ENCODE results near the gene JMJD8.

The JMJD8 gene

DNA sequence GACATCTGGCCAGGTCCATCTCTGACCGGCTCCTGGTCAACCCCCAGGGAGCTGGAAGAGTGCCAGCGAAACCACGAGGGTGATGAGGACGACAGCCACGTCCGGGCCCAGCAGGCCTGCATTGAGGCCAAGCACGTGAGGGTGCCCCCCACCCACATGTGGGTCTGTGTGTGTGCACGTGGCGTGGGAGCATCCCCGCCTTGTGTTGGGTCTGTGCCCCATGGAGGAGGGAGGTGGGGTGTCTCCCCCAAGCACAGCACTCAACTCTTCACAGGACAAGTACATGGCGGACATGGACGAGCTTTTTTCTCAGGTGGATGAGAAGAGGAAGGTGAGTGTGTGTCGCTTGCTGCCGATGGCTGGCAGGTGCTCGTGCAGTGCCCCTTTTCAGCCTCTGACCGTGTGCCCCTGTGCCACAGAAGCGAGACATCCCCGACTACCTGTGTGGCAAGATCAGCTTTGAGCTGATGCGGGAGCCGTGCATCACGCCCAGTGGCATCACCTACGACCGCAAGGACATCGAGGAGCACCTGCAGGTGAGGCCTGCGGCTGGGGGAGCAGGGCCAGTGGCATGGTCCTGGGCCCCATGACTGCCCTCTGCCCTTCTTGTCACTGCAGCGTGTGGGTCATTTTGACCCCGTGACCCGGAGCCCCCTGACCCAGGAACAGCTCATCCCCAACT lies 2.2 kb downstream of the JMJD8 start (continued):
- TF ChIP-seq, protein P1, sequence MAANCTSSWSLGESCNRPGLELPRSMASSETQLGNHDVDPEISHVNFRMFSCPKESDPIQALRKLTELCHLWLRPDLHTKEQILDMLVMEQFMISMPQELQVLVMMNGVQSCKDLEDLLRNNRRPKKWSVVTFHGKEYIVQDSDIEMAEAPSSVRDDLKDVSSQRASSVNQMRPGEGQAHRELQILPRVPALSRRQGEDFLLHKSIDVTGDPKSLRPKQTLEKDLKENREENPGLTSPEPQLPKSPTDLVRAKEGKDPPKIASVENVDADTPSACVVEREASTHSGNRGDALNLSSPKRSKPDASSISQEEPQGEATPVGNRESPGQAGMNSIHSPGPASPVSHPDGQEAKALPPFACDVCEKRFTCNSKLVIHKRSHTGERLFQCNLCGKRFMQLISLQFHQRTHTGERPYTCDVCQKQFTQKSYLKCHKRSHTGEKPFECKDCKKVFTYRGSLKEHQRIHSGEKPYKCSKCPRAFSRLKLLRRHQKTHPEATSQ (tag by site-specific recombination; IDR thresholded peaks at IDR 0.05) = no peak
- peak; percentile 77 for TF ChIP-seq ZBTB8A (tag by site-specific recombination; IDR thresholded peaks at IDR 0.05)
- TF ChIP-seq, protein P2, sequence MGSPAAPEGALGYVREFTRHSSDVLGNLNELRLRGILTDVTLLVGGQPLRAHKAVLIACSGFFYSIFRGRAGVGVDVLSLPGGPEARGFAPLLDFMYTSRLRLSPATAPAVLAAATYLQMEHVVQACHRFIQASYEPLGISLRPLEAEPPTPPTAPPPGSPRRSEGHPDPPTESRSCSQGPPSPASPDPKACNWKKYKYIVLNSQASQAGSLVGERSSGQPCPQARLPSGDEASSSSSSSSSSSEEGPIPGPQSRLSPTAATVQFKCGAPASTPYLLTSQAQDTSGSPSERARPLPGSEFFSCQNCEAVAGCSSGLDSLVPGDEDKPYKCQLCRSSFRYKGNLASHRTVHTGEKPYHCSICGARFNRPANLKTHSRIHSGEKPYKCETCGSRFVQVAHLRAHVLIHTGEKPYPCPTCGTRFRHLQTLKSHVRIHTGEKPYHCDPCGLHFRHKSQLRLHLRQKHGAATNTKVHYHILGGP (tag by site-specific recombination; IDR thresholded peaks at IDR 0.05) = no peak
- no peak for TF ChIP-seq ZNF664 (tag by site-specific recombination; IDR thresholded peaks at IDR 0.05)
- TF ChIP-seq, protein P3, sequence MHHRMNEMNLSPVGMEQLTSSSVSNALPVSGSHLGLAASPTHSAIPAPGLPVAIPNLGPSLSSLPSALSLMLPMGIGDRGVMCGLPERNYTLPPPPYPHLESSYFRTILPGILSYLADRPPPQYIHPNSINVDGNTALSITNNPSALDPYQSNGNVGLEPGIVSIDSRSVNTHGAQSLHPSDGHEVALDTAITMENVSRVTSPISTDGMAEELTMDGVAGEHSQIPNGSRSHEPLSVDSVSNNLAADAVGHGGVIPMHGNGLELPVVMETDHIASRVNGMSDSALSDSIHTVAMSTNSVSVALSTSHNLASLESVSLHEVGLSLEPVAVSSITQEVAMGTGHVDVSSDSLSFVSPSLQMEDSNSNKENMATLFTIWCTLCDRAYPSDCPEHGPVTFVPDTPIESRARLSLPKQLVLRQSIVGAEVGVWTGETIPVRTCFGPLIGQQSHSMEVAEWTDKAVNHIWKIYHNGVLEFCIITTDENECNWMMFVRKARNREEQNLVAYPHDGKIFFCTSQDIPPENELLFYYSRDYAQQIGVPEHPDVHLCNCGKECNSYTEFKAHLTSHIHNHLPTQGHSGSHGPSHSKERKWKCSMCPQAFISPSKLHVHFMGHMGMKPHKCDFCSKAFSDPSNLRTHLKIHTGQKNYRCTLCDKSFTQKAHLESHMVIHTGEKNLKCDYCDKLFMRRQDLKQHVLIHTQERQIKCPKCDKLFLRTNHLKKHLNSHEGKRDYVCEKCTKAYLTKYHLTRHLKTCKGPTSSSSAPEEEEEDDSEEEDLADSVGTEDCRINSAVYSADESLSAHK (tag by site-specific recombination; IDR thresholded peaks at IDR 0.05) = no peak
- TF ChIP-seq, protein P4, sequence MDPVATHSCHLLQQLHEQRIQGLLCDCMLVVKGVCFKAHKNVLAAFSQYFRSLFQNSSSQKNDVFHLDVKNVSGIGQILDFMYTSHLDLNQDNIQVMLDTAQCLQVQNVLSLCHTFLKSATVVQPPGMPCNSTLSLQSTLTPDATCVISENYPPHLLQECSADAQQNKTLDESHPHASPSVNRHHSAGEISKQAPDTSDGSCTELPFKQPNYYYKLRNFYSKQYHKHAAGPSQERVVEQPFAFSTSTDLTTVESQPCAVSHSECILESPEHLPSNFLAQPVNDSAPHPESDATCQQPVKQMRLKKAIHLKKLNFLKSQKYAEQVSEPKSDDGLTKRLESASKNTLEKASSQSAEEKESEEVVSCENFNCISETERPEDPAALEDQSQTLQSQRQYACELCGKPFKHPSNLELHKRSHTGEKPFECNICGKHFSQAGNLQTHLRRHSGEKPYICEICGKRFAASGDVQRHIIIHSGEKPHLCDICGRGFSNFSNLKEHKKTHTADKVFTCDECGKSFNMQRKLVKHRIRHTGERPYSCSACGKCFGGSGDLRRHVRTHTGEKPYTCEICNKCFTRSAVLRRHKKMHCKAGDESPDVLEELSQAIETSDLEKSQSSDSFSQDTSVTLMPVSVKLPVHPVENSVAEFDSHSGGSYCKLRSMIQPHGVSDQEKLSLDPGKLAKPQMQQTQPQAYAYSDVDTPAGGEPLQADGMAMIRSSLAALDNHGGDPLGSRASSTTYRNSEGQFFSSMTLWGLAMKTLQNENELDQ (tag by site-specific recombination; IDR thresholded peaks at IDR 0.05; ENCODE audit: low read depth) = no peak
- TF ChIP-seq ZFP69B (tag by site-specific recombination; IDR thresholded peaks at IDR 0.05) = peak; percentile 80
- TF ChIP-seq ZNF146 (tag by site-specific recombination; IDR thresholded peaks at IDR 0.05) = no peak
- TF ChIP-seq, protein P5, sequence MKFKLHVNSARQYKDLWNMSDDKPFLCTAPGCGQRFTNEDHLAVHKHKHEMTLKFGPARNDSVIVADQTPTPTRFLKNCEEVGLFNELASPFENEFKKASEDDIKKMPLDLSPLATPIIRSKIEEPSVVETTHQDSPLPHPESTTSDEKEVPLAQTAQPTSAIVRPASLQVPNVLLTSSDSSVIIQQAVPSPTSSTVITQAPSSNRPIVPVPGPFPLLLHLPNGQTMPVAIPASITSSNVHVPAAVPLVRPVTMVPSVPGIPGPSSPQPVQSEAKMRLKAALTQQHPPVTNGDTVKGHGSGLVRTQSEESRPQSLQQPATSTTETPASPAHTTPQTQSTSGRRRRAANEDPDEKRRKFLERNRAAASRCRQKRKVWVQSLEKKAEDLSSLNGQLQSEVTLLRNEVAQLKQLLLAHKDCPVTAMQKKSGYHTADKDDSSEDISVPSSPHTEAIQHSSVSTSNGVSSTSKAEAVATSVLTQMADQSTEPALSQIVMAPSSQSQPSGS (tag by site-specific recombination; IDR thresholded peaks at IDR 0.05; ENCODE audit: low read depth) = no peak
- no peak for TF ChIP-seq ZNF302 (tag by site-specific recombination; IDR thresholded peaks at IDR 0.05; ENCODE audit: low read depth)
- 0 out of 2 replicates have a peak, but pooled peaks have one; percentile 57 for TF ChIP-seq ZNF501 (tag by site-specific recombination; IDR thresholded peaks at IDR 0.05)
- TF ChIP-seq ZNF747 (tag by site-specific recombination; IDR thresholded peaks at IDR 0.05) = no peak
- TF ChIP-seq ZNF391 (tag by site-specific recombination; IDR thresholded peaks at IDR 0.05; ENCODE audit: borderline replicate concordance, low read depth) = no peak; the same call in 1 of the 2 replicates
- peak; percentile 21 for TF ChIP-seq ZNF341 (tag by site-specific recombination; IDR thresholded peaks at IDR 0.05; ENCODE audit: low read depth)
- TF ChIP-seq ZNF274 (IDR thresholded peaks at IDR 0.05; ENCODE audit: low read length) = no peak
- no peak for TF ChIP-seq ZNF274 (tag by site-specific recombination; IDR thresholded peaks at IDR 0.05; ENCODE audit: borderline replicate concordance)
- TF ChIP-seq, protein P6, sequence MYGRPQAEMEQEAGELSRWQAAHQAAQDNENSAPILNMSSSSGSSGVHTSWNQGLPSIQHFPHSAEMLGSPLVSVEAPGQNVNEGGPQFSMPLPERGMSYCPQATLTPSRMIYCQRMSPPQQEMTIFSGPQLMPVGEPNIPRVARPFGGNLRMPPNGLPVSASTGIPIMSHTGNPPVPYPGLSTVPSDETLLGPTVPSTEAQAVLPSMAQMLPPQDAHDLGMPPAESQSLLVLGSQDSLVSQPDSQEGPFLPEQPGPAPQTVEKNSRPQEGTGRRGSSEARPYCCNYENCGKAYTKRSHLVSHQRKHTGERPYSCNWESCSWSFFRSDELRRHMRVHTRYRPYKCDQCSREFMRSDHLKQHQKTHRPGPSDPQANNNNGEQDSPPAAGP (tag by site-specific recombination; IDR thresholded peaks at IDR 0.05) = no peak; the same call in 1 of the 2 replicates
- TF ChIP-seq, protein P7, sequence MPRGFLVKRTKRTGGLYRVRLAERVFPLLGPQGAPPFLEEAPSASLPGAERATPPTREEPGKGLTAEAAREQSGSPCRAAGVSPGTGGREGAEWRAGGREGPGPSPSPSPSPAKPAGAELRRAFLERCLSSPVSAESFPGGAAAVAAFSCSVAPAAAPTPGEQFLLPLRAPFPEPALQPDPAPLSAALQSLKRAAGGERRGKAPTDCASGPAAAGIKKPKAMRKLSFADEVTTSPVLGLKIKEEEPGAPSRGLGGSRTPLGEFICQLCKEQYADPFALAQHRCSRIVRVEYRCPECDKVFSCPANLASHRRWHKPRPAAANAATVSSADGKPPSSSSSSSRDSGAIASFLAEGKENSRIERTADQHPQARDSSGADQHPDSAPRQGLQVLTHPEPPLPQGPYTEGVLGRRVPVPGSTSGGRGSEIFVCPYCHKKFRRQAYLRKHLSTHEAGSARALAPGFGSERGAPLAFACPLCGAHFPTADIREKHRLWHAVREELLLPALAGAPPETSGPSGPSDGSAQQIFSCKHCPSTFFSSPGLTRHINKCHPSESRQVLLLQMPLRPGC (tag by site-specific recombination; IDR thresholded peaks at IDR 0.05) = 0 out of 2 replicates have a peak, but pooled peaks have one; percentile 41
- 0 out of 2 replicates have a peak, but pooled peaks have one; percentile 54 for TF ChIP-seq ZNF561 (tag by site-specific recombination; IDR thresholded peaks at IDR 0.05; ENCODE audit: borderline replicate concordance)
- TF ChIP-seq ZNF76 (tag by site-specific recombination; IDR thresholded peaks at IDR 0.05; ENCODE audit: borderline replicate concordance, low read depth) = 0 out of 2 replicates have a peak, but pooled peaks have one; percentile 26
- TF ChIP-seq, protein P8, sequence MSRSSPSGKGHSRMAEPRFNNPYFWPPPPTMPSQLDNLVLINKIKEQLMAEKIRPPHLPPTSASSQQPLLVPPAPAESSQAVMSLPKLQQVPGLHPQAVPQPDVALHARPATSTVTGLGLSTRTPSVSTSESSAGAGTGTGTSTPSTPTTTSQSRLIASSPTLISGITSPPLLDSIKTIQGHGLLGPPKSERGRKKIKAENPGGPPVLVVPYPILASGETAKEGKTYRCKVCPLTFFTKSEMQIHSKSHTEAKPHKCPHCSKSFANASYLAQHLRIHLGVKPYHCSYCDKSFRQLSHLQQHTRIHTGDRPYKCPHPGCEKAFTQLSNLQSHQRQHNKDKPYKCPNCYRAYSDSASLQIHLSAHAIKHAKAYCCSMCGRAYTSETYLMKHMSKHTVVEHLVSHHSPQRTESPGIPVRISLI (tag by site-specific recombination; IDR thresholded peaks at IDR 0.05) = no peak
- TF ChIP-seq SCRT1 (tag by site-specific recombination; IDR thresholded peaks at IDR 0.05; ENCODE audit: borderline replicate concordance) = 0 out of 2 replicates have a peak, but pooled peaks have one; percentile 15
- no peak for TF ChIP-seq ZNF701 (tag by site-specific recombination; IDR thresholded peaks at IDR 0.05)
- no peak for TF ChIP-seq ZNF624 (tag by site-specific recombination; IDR thresholded peaks at IDR 0.05)
- no peak for TF ChIP-seq ZNF560 (tag by site-specific recombination; IDR thresholded peaks at IDR 0.05; ENCODE audit: borderline replicate concordance)

Data from HEK293 (cell line).